GM21423 (cell line): ENCODE data around the gene CCR1.

Experiments used
- ATAC-seq: cut with Tn5 transposase; IDR thresholded peaks from one replicate; pipeline ENCODE4 v1.9.1; 2021; ENCODE audit warnings: mild to moderate bottlenecking, moderate library complexity; ENCODE audit not compliant: unreplicated experiment

The CCR1 gene

GRCh38 chr3:46208167-46208704, at the start of gene CCR1:
Gene CCR1 (minus strand): TSS chr3:46208313. CDS start chr3:46204313, 4,000 bp downstream.
- no peak for ATAC-seq

- no peak for ATAC-seq
Observed at GRCh38 chr3:46252980-46253379, 44.9 kb upstream of the CCR1 start.

GRCh38 chr3:46245146-46245545, 37.0 kb upstream of the CCR1 start:
- ATAC-seq, result no peak

- no peak for ATAC-seq
Observed at GRCh38 chr3:46243560-46243959, 35.4 kb upstream of the CCR1 start.

- ATAC-seq, result no peak
Observed at GRCh38 chr3:46242120-46242519, 34.0 kb upstream of the CCR1 start, which contains the start of gene CCR3. Gene CCR3 (plus strand): TSS chr3:46242460. CDS start chr3:46265159, 22,699 bp downstream.

- ATAC-seq, result no peak
Observed at GRCh38 chr3:46239952-46240351, 31.8 kb upstream of the CCR1 start.

- ATAC-seq, result no peak
Observed at GRCh38 chr3:46239301-46239938, 31.3 kb upstream of the CCR1 start.

GRCh38 chr3:46238386-46238785, 30.3 kb upstream of the CCR1 start:
- ATAC-seq, result no peak

GRCh38 chr3:46236294-46237054, 28.4 kb upstream of the CCR1 start:
- ATAC-seq, result no peak

GRCh38 chr3:46235425-46235824, 27.3 kb upstream of the CCR1 start:
- no peak for ATAC-seq

GRCh38 chr3:46233194-46233593, 25.1 kb upstream of the CCR1 start:
- no peak for ATAC-seq

- ATAC-seq, result no peak
Observed at GRCh38 chr3:46231323-46231722, 23.2 kb upstream of the CCR1 start.

- ATAC-seq, result no peak
Observed at GRCh38 chr3:46228260-46229242, 20.4 kb upstream of the CCR1 start.

- ATAC-seq, result no peak
Observed at GRCh38 chr3:46222435-46223161, 14.5 kb upstream of the CCR1 start.

- ATAC-seq, result no peak
Observed at GRCh38 chr3:46221938-46222337, 13.8 kb upstream of the CCR1 start.

- no peak for ATAC-seq
Observed at GRCh38 chr3:46221391-46221790, 13.3 kb upstream of the CCR1 start.

- ATAC-seq, result no peak
Observed at GRCh38 chr3:46218196-46218709, 10.1 kb upstream of the CCR1 start.

GRCh38 chr3:46215810-46216414, 7.8 kb upstream of the CCR1 start:
- no peak for ATAC-seq

- ATAC-seq, result no peak
Observed at GRCh38 chr3:46214751-46215352, 6.7 kb upstream of the CCR1 start.
